ENCODE data around the gene VPS51. TPM values are rescaled to one million over a fixed set of nuclear protein-coding genes. Genes with fewer than 3 reads are reported as not detected.

Gene VPS51
- total RNA-seq, 4 donors from 2014 or later: 193 to 544 (median 439) TPM

GRCh38 chr11:65134952-65135632 lies 39.1 kb downstream of the VPS51 start:
- 2% methylated on average over 24 of the region's 24 CpGs for WGBS, 2 donors
- no peaks in the 10 kb centered on the region for H3K27me3 ChIP-seq
- peak; percentile 77 to 89 for DNase-seq (ENCODE audit: low spot score in 2 of 2)
- H3K27ac ChIP-seq: peak overlapping the region; percentile 95 to 99 (median 96)
- peaks cover 0 to 30% (median 18%) of the 10 kb centered on the region in 3 donors for H3K36me3 ChIP-seq
- H3K4me1 ChIP-seq: peaks cover 0 to 41% (median 20%) of the 10 kb centered on the region in 4 donors
- H3K4me3 ChIP-seq: peak overlapping the region; percentile 69 to 94 (median 89)
- TF ChIP-seq EP300 (IDR thresholded peaks at IDR 0.05) (no peak), POLR2A (IDR thresholded peaks at IDR 0.05) (no peak), CTCF (IDR thresholded peaks at IDR 0.05) (no peak)
- no peaks in the 10 kb centered on the region for H3K9me3 ChIP-seq

GRCh38 chr11:65135633-65136145 lies 39.7 kb downstream of the VPS51 start:
- Histone ChIP-seq H3K9me3 (no peaks in the 10 kb centered on the region), H3K4me1 (peaks cover 0 to 41% (median 20%) of the 10 kb centered on the region in 4 donors), H3K27ac (peak overlapping the region; percentile 95 to 99 (median 96)), H3K36me3 (peaks cover 0 to 24% (median 12%) of the 10 kb centered on the region in 3 donors), H3K4me3 (peak overlapping the region; percentile 69 to 94 (median 89)), H3K27me3 (no peaks in the 10 kb centered on the region)
- WGBS, 2 donors: 59 to 60% methylated on average over 11 of the region's 11 CpGs
- DNase-seq (ENCODE audit: low spot score in 2 of 2): no peak
- TF ChIP-seq POLR2A (IDR thresholded peaks at IDR 0.05) (no peak), EP300 (IDR thresholded peaks at IDR 0.05) (no peak), CTCF (IDR thresholded peaks at IDR 0.05) (no peak)

- Histone ChIP-seq H3K4me1 (peaks cover 0 to 35% (median 20%) of the 10 kb centered on the region in 4 donors), H3K27me3 (no peaks in the 10 kb centered on the region), H3K36me3 (peaks cover 0 to 14% (median 5%) of the 10 kb centered on the region in 3 donors), H3K4me3 (no peak overlapping the region), H3K9me3 (no peaks in the 10 kb centered on the region), H3K27ac (no peak overlapping the region)
- no peak for TF ChIP-seq EP300 (IDR thresholded peaks at IDR 0.05)
- TF ChIP-seq POLR2A (IDR thresholded peaks at IDR 0.05): no peak
- TF ChIP-seq CTCF (IDR thresholded peaks at IDR 0.05): no peak
- DNase-seq (ENCODE audit: low spot score in 2 of 2): no peak
- 80 to 89% methylated on average over 15 of the region's 15 CpGs for WGBS, 2 donors
These were observed 40.6 kb downstream of the VPS51 start for GRCh38 chr11:65136515-65137096.

- no peaks in the 10 kb centered on the region for H3K27me3 ChIP-seq
- TF ChIP-seq POLR2A (IDR thresholded peaks at IDR 0.05) (no peak), CTCF (IDR thresholded peaks at IDR 0.05) (no peak), EP300 (IDR thresholded peaks at IDR 0.05) (no peak)
- H3K9me3 ChIP-seq: no peaks in the 10 kb centered on the region
- H3K4me1 ChIP-seq: no peaks in the 10 kb centered on the region
- no peak for DNase-seq (ENCODE audit: low spot score in 2 of 2)
- H3K4me3 ChIP-seq: no peak overlapping the region
- 82% methylated on average over 7 of the region's 7 CpGs for WGBS, 2 donors
- H3K36me3 ChIP-seq: no peaks in the 10 kb centered on the region
- H3K27ac ChIP-seq: no peak overlapping the region
These were observed 46.0 kb downstream of the VPS51 start for GRCh38 chr11:65141896-65142494.

Measured in tibial nerve (tissue), 4 donors.